Sigmoid colon (tissue), 7 donors: ENCODE results near the gene TMEM40. TPM values are rescaled to one million over a fixed set of nuclear protein-coding genes. Genes with fewer than 3 reads are reported as not detected.
A peak's percentile ranks its signal among the peaks of the same experiment; 100 is the strongest.

Experiments
- DNase-seq: peaks from one replicate; pipeline ENCODE4 v3.0.0-alpha.2; 2019
- H3K27ac ChIP-seq, 4 donors: fragments of 200-600 bp; sonication (generic); one replicate each; pipeline ENCODE4 v1.5.1; 2016 to 2019; ENCODE audit warnings: mild to moderate bottlenecking in 1 of 4
- H3K27me3 ChIP-seq, 3 donors: fragments of 200-600 bp; sonication (generic); one replicate each; pipeline ENCODE4 v1.5.1; 2019; ENCODE audit warnings: mild to moderate bottlenecking in 1 of 3
- H3K36me3 ChIP-seq, 4 donors: fragments of 200-600 bp; sonication (generic); one replicate each; pipeline ENCODE4 v1.5.1; 2016 to 2019
- H3K4me1 ChIP-seq, 4 donors: fragments of 200-600 bp; sonication (generic); one replicate each; pipeline ENCODE4 v1.5.1; 2017 to 2019
- H3K4me3 ChIP-seq, 4 donors: fragments of 200-600 bp; sonication (generic); one replicate each; pipeline ENCODE4 v1.5.1; 2017 to 2019; ENCODE audit warnings: mild to moderate bottlenecking in 2 of 4, moderate library complexity in 1 of 4
- H3K9me3 ChIP-seq, 4 donors: fragments of 200-600 bp in 3 of 4; sonication (generic) in 3 of 4; one replicate each; pipeline versions ENCODE4 v1.5.1 to v1.6.1; 2013 to 2019
- CTCF ChIP-seq, 4 experiments: fragments of 450-650 bp in 3 of 4; fragments of 200-600 bp in 1 of 4; IDR thresholded peaks; one replicate each; pipeline ENCODE4 v1.5.1; 2016 to 2019; ENCODE audit warnings: antibody characterized with exemption in 4 of 4, mild to moderate bottlenecking in 3 of 4, moderate library complexity in 2 of 4
- EP300 ChIP-seq, 4 donors: sonication (generic); formaldehyde crosslinking; IDR thresholded peaks; one replicate each; pipeline ENCODE4 v1.6.1; 2017; ENCODE audit warnings: antibody characterized with exemption in 4 of 4
- POLR2A ChIP-seq, 2 donors: fragments of 450-650 bp; IDR thresholded peaks; one replicate each; pipeline ENCODE4 v1.6.1; 2016; ENCODE audit warnings: antibody characterized with exemption in 2 of 2, mild to moderate bottlenecking in 2 of 2, moderate library complexity in 2 of 2
- POLR2AphosphoS5 ChIP-seq, 4 donors: sonication (generic); formaldehyde crosslinking; IDR thresholded peaks; one replicate each; pipeline ENCODE4 v1.6.1; 2017; ENCODE audit warnings: antibody characterized with exemption in 4 of 4
- WGBS, 2 donors: extraction: QIAGEN DNeasy Blood & Tissue Kit; methylation state at CpG; one replicate each; pipeline ENCODE4 v1.1.7; 2013; 5-methylcytosine and 5-hydroxymethylcytosine counted together
- intact Hi-C: fragments of 100-400 bp; cut with DNase I; formaldehyde crosslinking; loops from one replicate; pipeline ENCODE4 v1.15.1; 2023
- polyA plus RNA-seq, 3 donors: library from polyadenylated mRNA; stranded (reverse); fragments of 200-250 nt; gene quantifications; one replicate each; pipeline ENCODE4 v1.2.3, GENCODE V29; 2013
- total RNA-seq, 4 donors: library from RNA; depleted of rRNA; stranded (reverse); fragments of >200 nt; gene quantifications; one replicate each; pipeline ENCODE4 v1.1.0, GENCODE V29; 2016
- donor health status: healthy with polysubstance abuse.
- donor health status: Bipolar disorder and iron deficiency.
- donor health status: healthy.

TMEM40 gene
- total and polyA plus RNA-seq, 7 donors = 0.10 to 0.60 TPM; not detected in 5

GRCh38 chr3:12737319-12737718 is 21.7 kb downstream of the TMEM40 start:
- TF ChIP-seq POLR2AphosphoS5 (IDR thresholded peaks at IDR 0.05) (no peak), CTCF (IDR thresholded peaks at IDR 0.05) (no peak), EP300 (IDR thresholded peaks at IDR 0.05) (no peak), POLR2A (IDR thresholded peaks at IDR 0.05) (no peak)
- Histone ChIP-seq H3K27me3 (no peaks in the 10 kb centered on the region), H3K9me3 (no peaks in the 10 kb centered on the region), H3K4me3 (no peak overlapping the region), H3K4me1 (no peaks in the 10 kb centered on the region), H3K27ac (no peak overlapping the region), H3K36me3 (no peaks in the 10 kb centered on the region)
- DNase-seq = no peak
- intact Hi-C loops = no loop called here
- 82 to 83% methylated on average over 2 of the region's 2 CpGs for WGBS, 2 donors

GRCh38 chr3:12734960-12735359 is 24.1 kb downstream of the TMEM40 start:
- Histone ChIP-seq H3K4me1 (no peaks in the 10 kb centered on the region), H3K27ac (no peak overlapping the region), H3K9me3 (no peaks in the 10 kb centered on the region), H3K27me3 (no peaks in the 10 kb centered on the region), H3K4me3 (no peak overlapping the region), H3K36me3 (no peaks in the 10 kb centered on the region)
- TF ChIP-seq EP300 (IDR thresholded peaks at IDR 0.05) (no peak), POLR2A (IDR thresholded peaks at IDR 0.05) (no peak)
- intact Hi-C loops = no loop called here
- 87 to 88% methylated on average over 4 of the region's 4 CpGs for WGBS, 2 donors
- no peak for DNase-seq

- no peak overlapping the region for H3K4me3 ChIP-seq
- H3K9me3 ChIP-seq = no peaks in the 10 kb centered on the region
- WGBS, 2 donors = 62 to 82% methylated on average over 3 of the region's 3 CpGs
- DNase-seq = no peak
- peaks cover 0 to 11% (median 7%) of the 10 kb centered on the region in 4 donors for H3K4me1 ChIP-seq
- H3K36me3 ChIP-seq = no peaks in the 10 kb centered on the region
- H3K27me3 ChIP-seq = no peaks in the 10 kb centered on the region
- H3K27ac ChIP-seq = no peak overlapping the region
- no peak for TF ChIP-seq CTCF (IDR thresholded peaks at IDR 0.05)
- no peak for TF ChIP-seq EP300 (IDR thresholded peaks at IDR 0.05)
- TF ChIP-seq POLR2AphosphoS5 (IDR thresholded peaks at IDR 0.05) = no peak
- no peak for TF ChIP-seq POLR2A (IDR thresholded peaks at IDR 0.05)
- intact Hi-C loops = no loop called here
Observed at GRCh38 chr3:12733566-12733965, 25.5 kb downstream of the TMEM40 start.

- intact Hi-C loops = no loop called here
- H3K27me3 ChIP-seq = no peaks in the 10 kb centered on the region
- peaks cover 0 to 11% (median 8%) of the 10 kb centered on the region in 4 donors for H3K4me1 ChIP-seq
- DNase-seq = no peak
- H3K4me3 ChIP-seq = no peak overlapping the region
- H3K36me3 ChIP-seq = no peaks in the 10 kb centered on the region
- TF ChIP-seq POLR2AphosphoS5 (IDR thresholded peaks at IDR 0.05) (no peak), CTCF (IDR thresholded peaks at IDR 0.05) (no peak), EP300 (IDR thresholded peaks at IDR 0.05) (no peak)
- WGBS, 2 donors = 73 to 77% methylated on average over 4 of the region's 4 CpGs
- no peak overlapping the region for H3K27ac ChIP-seq
- H3K9me3 ChIP-seq = no peaks in the 10 kb centered on the region
Observed at GRCh38 chr3:12730506-12731242, 28.4 kb downstream of the TMEM40 start.

- Histone ChIP-seq H3K36me3 (no peaks in the 10 kb centered on the region), H3K4me3 (no peak overlapping the region), H3K27ac (peak overlapping the region; percentile 22 to 54 (median 40)), H3K4me1 (peaks cover 0 to 11% (median 8%) of the 10 kb centered on the region in 4 donors), H3K27me3 (no peaks in the 10 kb centered on the region), H3K9me3 (no peaks in the 10 kb centered on the region)
- intact Hi-C loops = no loop called here
- WGBS, 2 donors = 50 to 69% methylated on average over 7 of the region's 7 CpGs
- no peak for DNase-seq
- TF ChIP-seq EP300 (IDR thresholded peaks at IDR 0.05) = no peak
- no peak for TF ChIP-seq POLR2A (IDR thresholded peaks at IDR 0.05)
- TF ChIP-seq POLR2AphosphoS5 (IDR thresholded peaks at IDR 0.05) = no peak
- TF ChIP-seq CTCF (IDR thresholded peaks at IDR 0.05) = no peak
Observed at GRCh38 chr3:12729051-12729651, 29.9 kb downstream of the TMEM40 start.
